NT2/D1 (cell line): ENCODE data around the gene TGFBI.

Source experiments
- DNase-seq: peaks from one replicate; pipeline ENCODE4 v3.0.0-alpha.2; 2011; ENCODE audit warnings: low read depth, low spot score
- H3K27me3 ChIP-seq: 2 replicates; pipeline ENCODE4 v1.6.0; 2011; ENCODE audit warnings: mild to moderate bottlenecking; ENCODE audit not compliant: insufficient read length, insufficient read depth
- H3K36me3 ChIP-seq: 2 replicates; pipeline ENCODE4 v1.6.1; 2011; ENCODE audit warnings: mild to moderate bottlenecking, low read length, mixed read lengths; ENCODE audit not compliant: insufficient read depth, insufficient read length
- H3K4me1 ChIP-seq: 2 replicates; pipeline ENCODE4 v1.5.1; 2011; ENCODE audit not compliant: insufficient read depth, insufficient read length
- H3K4me3 ChIP-seq: 2 replicates; pipeline ENCODE4 v1.5.1; 2011; ENCODE audit warnings: low read depth; ENCODE audit not compliant: insufficient read length
- H3K9ac ChIP-seq: 2 replicates; pipeline ENCODE4 v1.6.0; 2011; ENCODE audit warnings: low read depth; ENCODE audit not compliant: insufficient read length
- H3K9me3 ChIP-seq: 2 replicates; pipeline ENCODE4 v1.5.1; 2011; ENCODE audit warnings: mild to moderate bottlenecking, low read length; ENCODE audit not compliant: insufficient read depth
- SUZ12 ChIP-seq: IDR thresholded peaks from 2 replicates; pipeline ENCODE4 v1.6.1; 2011; ENCODE audit not compliant: insufficient read length, insufficient read depth; ENCODE audit errors: extremely low read depth
- YY1 ChIP-seq: IDR thresholded peaks from 2 replicates; pipeline ENCODE4 v1.6.1; 2011; ENCODE audit not compliant: insufficient read length, insufficient read depth
- ZNF274 ChIP-seq: IDR thresholded peaks from 2 replicates; pipeline ENCODE4 v1.6.1; 2011; ENCODE audit warnings: mild to moderate bottlenecking, low read depth, low read length

The TGFBI gene

GRCh38 chr5:136020383-136021015, 8.3 kb upstream of the TGFBI start:
- Histone ChIP-seq H3K9me3 (0 out of 2 replicates have a peak, but pooled peaks cover 12% of the 10 kb centered on the region), H3K4me1 (no peaks in the 10 kb centered on the region), H3K27me3 (no peaks in the 10 kb centered on the region), H3K4me3 (no peak overlapping the region), H3K36me3 (no peaks in the 10 kb centered on the region), H3K9ac (no peak overlapping the region)
- no peak for TF ChIP-seq SUZ12
- DNase-seq: no peak

- TF ChIP-seq ZNF274: no peak
Observed at GRCh38 chr5:136021016-136021405, 7.8 kb upstream of the TGFBI start.

GRCh38 chr5:136022965-136023364, 5.8 kb upstream of the TGFBI start:
- Histone ChIP-seq H3K9ac (no peak overlapping the region), H3K36me3 (no peaks in the 10 kb centered on the region), H3K27me3 (peaks cover 21% of the 10 kb centered on the region), H3K4me1 (no peaks in the 10 kb centered on the region), H3K9me3 (no peaks in the 10 kb centered on the region), H3K4me3 (no peak overlapping the region)
- no peak for TF ChIP-seq ZNF274
- TF ChIP-seq YY1: no peak
- TF ChIP-seq SUZ12: no peak
- DNase-seq: no peak

More at GRCh38 chr5:136021016-136021405, 7.8 kb upstream of the TGFBI start:
- no peak for DNase-seq
- Histone ChIP-seq H3K27me3 (peaks cover 5% of the 10 kb centered on the region), H3K4me1 (no peaks in the 10 kb centered on the region), H3K36me3 (no peaks in the 10 kb centered on the region), H3K9ac (no peak overlapping the region), H3K9me3 (0 out of 2 replicates have a peak, but pooled peaks cover 12% of the 10 kb centered on the region), H3K4me3 (no peak overlapping the region)

GRCh38 chr5:136023958-136024541, 4.7 kb upstream of the TGFBI start:
- no peak overlapping the region for H3K9ac ChIP-seq
- no peaks in the 10 kb centered on the region for H3K36me3 ChIP-seq
- DNase-seq: no peak
- TF ChIP-seq SUZ12: no peak
- TF ChIP-seq YY1: no peak
- no peak for TF ChIP-seq ZNF274
- H3K4me1 ChIP-seq: no peaks in the 10 kb centered on the region
- H3K27me3 ChIP-seq: peaks cover 31% of the 10 kb centered on the region
- H3K4me3 ChIP-seq: no peak overlapping the region
- no peaks in the 10 kb centered on the region for H3K9me3 ChIP-seq

- no peak for TF ChIP-seq ZNF274
- TF ChIP-seq YY1: no peak
- no peak for TF ChIP-seq SUZ12
- H3K9ac ChIP-seq: no peak overlapping the region
Observed at GRCh38 chr5:136025900-136026299, 2.9 kb upstream of the TGFBI start.

GRCh38 chr5:136026636-136027035, 2.2 kb upstream of the TGFBI start:
- peaks cover 44% of the 10 kb centered on the region for H3K27me3 ChIP-seq
- TF ChIP-seq YY1: no peak
- H3K4me1 ChIP-seq: no peaks in the 10 kb centered on the region

More at GRCh38 chr5:136025900-136026299, 2.9 kb upstream of the TGFBI start:
- no peak for DNase-seq
- peaks cover 44% of the 10 kb centered on the region for H3K27me3 ChIP-seq
- no peak overlapping the region for H3K4me3 ChIP-seq
- H3K9me3 ChIP-seq: no peaks in the 10 kb centered on the region
- no peaks in the 10 kb centered on the region for H3K4me1 ChIP-seq
- peaks cover 3% of the 10 kb centered on the region for H3K36me3 ChIP-seq

GRCh38 chr5:136027311-136027710, 1.5 kb upstream of the TGFBI start:
- Histone ChIP-seq H3K9ac (no peak overlapping the region), H3K4me3 (no peak overlapping the region), H3K27me3 (peaks cover 44% of the 10 kb centered on the region), H3K4me1 (no peaks in the 10 kb centered on the region), H3K36me3 (peaks cover 3% of the 10 kb centered on the region), H3K9me3 (no peaks in the 10 kb centered on the region)
- TF ChIP-seq ZNF274 (no peak), SUZ12 (no peak), YY1 (no peak)
- DNase-seq: no peak

More at GRCh38 chr5:136026636-136027035, 2.2 kb upstream of the TGFBI start:
- DNase-seq: no peak
- Histone ChIP-seq H3K9ac (no peak overlapping the region), H3K4me3 (no peak overlapping the region), H3K36me3 (peaks cover 3% of the 10 kb centered on the region), H3K9me3 (no peaks in the 10 kb centered on the region)
